ENCODE results near the gene MYL10.

The MYL10 gene

GRCh38 chr7:101629171-101629570 lies at the start of gene MYL10:
Gene MYL10 (minus strand): TSS chr7:101629296. CDS start chr7:101629118, 178 bp downstream.
- DNase-seq (ENCODE audit: low read depth, low spot score): no peak

GRCh38 chr7:101678658-101679057 lies 49.6 kb upstream of the MYL10 start:
- no peak for DNase-seq (ENCODE audit: low read depth, low spot score)

GRCh38 chr7:101677797-101678479 lies 48.8 kb upstream of the MYL10 start:
- no peak for DNase-seq (ENCODE audit: low read depth, low spot score)

GRCh38 chr7:101677391-101677790 lies 48.3 kb upstream of the MYL10 start:
- DNase-seq (ENCODE audit: low read depth, low spot score): no peak

- DNase-seq (ENCODE audit: low read depth, low spot score): no peak
Measured at GRCh38 chr7:101676956-101677355, 47.9 kb upstream of the MYL10 start.

GRCh38 chr7:101676062-101676598 lies 47.0 kb upstream of the MYL10 start:
- DNase-seq (ENCODE audit: low read depth, low spot score): no peak

- DNase-seq (ENCODE audit: low read depth, low spot score): no peak
Measured at GRCh38 chr7:101674439-101674838, 45.3 kb upstream of the MYL10 start.

GRCh38 chr7:101673951-101674350 lies 44.9 kb upstream of the MYL10 start:
- DNase-seq (ENCODE audit: low read depth, low spot score): no peak

- DNase-seq (ENCODE audit: low read depth, low spot score): no peak
Measured at GRCh38 chr7:101673315-101673714, 44.2 kb upstream of the MYL10 start.

GRCh38 chr7:101671371-101672356 lies 42.6 kb upstream of the MYL10 start:
- no peak for DNase-seq (ENCODE audit: low read depth, low spot score)

GRCh38 chr7:101669307-101669706 lies 40.2 kb upstream of the MYL10 start:
- DNase-seq (ENCODE audit: low read depth, low spot score): no peak

GRCh38 chr7:101668726-101669125 lies 39.6 kb upstream of the MYL10 start:
- DNase-seq (ENCODE audit: low read depth, low spot score): no peak

GRCh38 chr7:101667920-101668319 lies 38.8 kb upstream of the MYL10 start:
- no peak for DNase-seq (ENCODE audit: low read depth, low spot score)

- no peak for DNase-seq (ENCODE audit: low read depth, low spot score)
Measured at GRCh38 chr7:101667399-101667798, 38.3 kb upstream of the MYL10 start.

GRCh38 chr7:101666741-101667140 lies 37.6 kb upstream of the MYL10 start:
- no peak for DNase-seq (ENCODE audit: low read depth, low spot score)

GRCh38 chr7:101666293-101666692 lies 37.2 kb upstream of the MYL10 start:
- DNase-seq (ENCODE audit: low read depth, low spot score): no peak

- DNase-seq (ENCODE audit: low read depth, low spot score): no peak
Measured at GRCh38 chr7:101664893-101665471, 35.9 kb upstream of the MYL10 start.

GRCh38 chr7:101664436-101664835 lies 35.3 kb upstream of the MYL10 start:
- DNase-seq (ENCODE audit: low read depth, low spot score): no peak

GRCh38 chr7:101663747-101664146 lies 34.7 kb upstream of the MYL10 start:
- DNase-seq (ENCODE audit: low read depth, low spot score): no peak

GRCh38 chr7:101662447-101662998 lies 33.4 kb upstream of the MYL10 start:
- no peak for DNase-seq (ENCODE audit: low read depth, low spot score)

- DNase-seq (ENCODE audit: low read depth, low spot score): no peak
Measured at GRCh38 chr7:101659706-101660105, 30.6 kb upstream of the MYL10 start.

GRCh38 chr7:101657171-101657570 lies 28.1 kb upstream of the MYL10 start:
- DNase-seq (ENCODE audit: low read depth, low spot score): no peak

Measured in activated naive CD8-positive, alpha-beta T cell treated with anti-CD3 and anti-CD28 coated beads, Interleukin-2, amount 50 U/mL, for 16 hours (primary cell).